ENCODE results near the gene ZSCAN23. TPM values are rescaled to one million over a fixed set of nuclear protein-coding genes. Genes with fewer than 3 reads are reported as not detected.

ZSCAN23 gene
- 14.7 and 17.4 TPM in 2 replicates for polyA plus RNA-seq
- polyA minus RNA-seq, result 30.4 and 32.5 TPM in 2 replicates

DNA sequence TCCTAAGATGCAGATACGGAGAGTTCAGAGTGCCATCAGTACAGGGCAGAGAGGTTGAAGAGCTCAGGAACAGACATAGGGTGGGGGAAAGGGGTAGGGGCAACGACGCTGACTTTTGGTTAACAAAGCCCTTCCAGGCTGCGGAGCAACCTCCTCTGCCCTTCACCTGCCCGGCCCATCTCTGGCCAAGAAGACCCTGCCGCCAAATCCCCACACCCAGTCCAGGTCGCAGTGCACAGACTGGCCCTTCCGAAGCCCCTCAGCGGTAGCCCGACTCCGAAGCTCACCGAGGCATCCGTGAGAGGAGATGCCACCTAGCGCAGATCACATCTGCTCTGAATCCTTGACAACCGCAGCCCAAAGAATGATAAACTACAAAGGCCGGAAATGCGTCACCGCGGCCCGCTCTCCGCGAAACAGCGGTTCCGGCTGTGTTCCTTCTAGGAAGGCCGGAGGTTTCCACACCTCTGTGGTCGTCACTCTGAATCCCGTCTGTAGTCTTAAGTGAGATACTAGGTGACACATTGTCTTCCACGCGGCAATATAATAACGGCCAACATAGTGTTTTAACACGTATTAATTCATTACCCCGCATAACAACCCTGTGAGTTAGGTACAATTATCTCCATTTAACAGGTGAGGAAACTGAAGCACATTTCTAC is at the start of gene ZSCAN23:
Gene ZSCAN23, minus strand, starts transcription at position 380 of the 662 bp plus-strand sequence. CDS start 7,225 bp downstream, outside the sequence.
- H3K79me2 ChIP-seq (replicated peaks; ENCODE audit: insufficient read depth, low read length), result peaks cover 24% of the 10 kb centered on the region
- no peaks in the 10 kb centered on the region for H3K27me3 ChIP-seq (ENCODE audit: insufficient read depth, low read depth, low read length)
- TF ChIP-seq EP300 (conservative IDR thresholded peaks at IDR 0.05; ENCODE audit: poor library complexity, severe bottlenecking) (peak; percentile 84), EZH2 (IDR thresholded peaks at IDR 0.05; ENCODE audit: borderline replicate concordance, insufficient read depth, low read length, poor library complexity, severe bottlenecking) (no peak), TAF1 (IDR thresholded peaks at IDR 0.05; ENCODE audit: low read depth) (peak; percentile 98), MXI1 (conservative IDR thresholded peaks at IDR 0.05; ENCODE audit: poor library complexity, severe bottlenecking) (peak; percentile 74), SMC3 (conservative IDR thresholded peaks at IDR 0.05; ENCODE audit: poor library complexity) (peak; percentile 65), RAD21 (conservative IDR thresholded peaks at IDR 0.05) (peak; percentile 58), POLR2AphosphoS5 (IDR thresholded peaks at IDR 0.05) (peak; percentile 100)
- TF ChIP-seq, protein P1, sequence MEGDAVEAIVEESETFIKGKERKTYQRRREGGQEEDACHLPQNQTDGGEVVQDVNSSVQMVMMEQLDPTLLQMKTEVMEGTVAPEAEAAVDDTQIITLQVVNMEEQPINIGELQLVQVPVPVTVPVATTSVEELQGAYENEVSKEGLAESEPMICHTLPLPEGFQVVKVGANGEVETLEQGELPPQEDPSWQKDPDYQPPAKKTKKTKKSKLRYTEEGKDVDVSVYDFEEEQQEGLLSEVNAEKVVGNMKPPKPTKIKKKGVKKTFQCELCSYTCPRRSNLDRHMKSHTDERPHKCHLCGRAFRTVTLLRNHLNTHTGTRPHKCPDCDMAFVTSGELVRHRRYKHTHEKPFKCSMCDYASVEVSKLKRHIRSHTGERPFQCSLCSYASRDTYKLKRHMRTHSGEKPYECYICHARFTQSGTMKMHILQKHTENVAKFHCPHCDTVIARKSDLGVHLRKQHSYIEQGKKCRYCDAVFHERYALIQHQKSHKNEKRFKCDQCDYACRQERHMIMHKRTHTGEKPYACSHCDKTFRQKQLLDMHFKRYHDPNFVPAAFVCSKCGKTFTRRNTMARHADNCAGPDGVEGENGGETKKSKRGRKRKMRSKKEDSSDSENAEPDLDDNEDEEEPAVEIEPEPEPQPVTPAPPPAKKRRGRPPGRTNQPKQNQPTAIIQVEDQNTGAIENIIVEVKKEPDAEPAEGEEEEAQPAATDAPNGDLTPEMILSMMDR (IDR thresholded peaks at IDR 0.05; ENCODE audit: poor library complexity, severe bottlenecking), result peak; percentile 47
- TF ChIP-seq, protein P2, sequence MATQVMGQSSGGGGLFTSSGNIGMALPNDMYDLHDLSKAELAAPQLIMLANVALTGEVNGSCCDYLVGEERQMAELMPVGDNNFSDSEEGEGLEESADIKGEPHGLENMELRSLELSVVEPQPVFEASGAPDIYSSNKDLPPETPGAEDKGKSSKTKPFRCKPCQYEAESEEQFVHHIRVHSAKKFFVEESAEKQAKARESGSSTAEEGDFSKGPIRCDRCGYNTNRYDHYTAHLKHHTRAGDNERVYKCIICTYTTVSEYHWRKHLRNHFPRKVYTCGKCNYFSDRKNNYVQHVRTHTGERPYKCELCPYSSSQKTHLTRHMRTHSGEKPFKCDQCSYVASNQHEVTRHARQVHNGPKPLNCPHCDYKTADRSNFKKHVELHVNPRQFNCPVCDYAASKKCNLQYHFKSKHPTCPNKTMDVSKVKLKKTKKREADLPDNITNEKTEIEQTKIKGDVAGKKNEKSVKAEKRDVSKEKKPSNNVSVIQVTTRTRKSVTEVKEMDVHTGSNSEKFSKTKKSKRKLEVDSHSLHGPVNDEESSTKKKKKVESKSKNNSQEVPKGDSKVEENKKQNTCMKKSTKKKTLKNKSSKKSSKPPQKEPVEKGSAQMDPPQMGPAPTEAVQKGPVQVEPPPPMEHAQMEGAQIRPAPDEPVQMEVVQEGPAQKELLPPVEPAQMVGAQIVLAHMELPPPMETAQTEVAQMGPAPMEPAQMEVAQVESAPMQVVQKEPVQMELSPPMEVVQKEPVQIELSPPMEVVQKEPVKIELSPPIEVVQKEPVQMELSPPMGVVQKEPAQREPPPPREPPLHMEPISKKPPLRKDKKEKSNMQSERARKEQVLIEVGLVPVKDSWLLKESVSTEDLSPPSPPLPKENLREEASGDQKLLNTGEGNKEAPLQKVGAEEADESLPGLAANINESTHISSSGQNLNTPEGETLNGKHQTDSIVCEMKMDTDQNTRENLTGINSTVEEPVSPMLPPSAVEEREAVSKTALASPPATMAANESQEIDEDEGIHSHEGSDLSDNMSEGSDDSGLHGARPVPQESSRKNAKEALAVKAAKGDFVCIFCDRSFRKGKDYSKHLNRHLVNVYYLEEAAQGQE (IDR thresholded peaks at IDR 0.05; ENCODE audit: borderline replicate concordance), result peak; percentile 97
- H2AFZ ChIP-seq (ENCODE audit: low read depth, low read length), result peak within 1 kb of the TSS; percentile 85
- H3K36me3 ChIP-seq (ENCODE audit: insufficient read depth, low read length), result no peaks in the 10 kb centered on the region
- H3K9me2 ChIP-seq (ENCODE audit: insufficient read depth, low read length), result no peaks in the 10 kb centered on the region
- H3K27ac ChIP-seq (ENCODE audit: low read length), result peak within 1 kb of the TSS; percentile 99
- peak within 1 kb of the TSS; percentile 78 for H3K4me2 ChIP-seq (ENCODE audit: low read length)
- H3K4me3 ChIP-seq (ENCODE audit: low read length), result peak within 1 kb of the TSS; percentile 77
- no peaks in the 10 kb centered on the region for H4K20me1 ChIP-seq (ENCODE audit: insufficient read depth)
- peak within 1 kb of the TSS; percentile 98 for H3K9ac ChIP-seq (ENCODE audit: low read length)
- no peaks in the 10 kb centered on the region for H3K9me3 ChIP-seq (ENCODE audit: low read length)
- no peaks in the 10 kb centered on the region for H3F3A ChIP-seq (ENCODE audit: insufficient read depth, low read length, poor library complexity, severe bottlenecking)

DNA sequence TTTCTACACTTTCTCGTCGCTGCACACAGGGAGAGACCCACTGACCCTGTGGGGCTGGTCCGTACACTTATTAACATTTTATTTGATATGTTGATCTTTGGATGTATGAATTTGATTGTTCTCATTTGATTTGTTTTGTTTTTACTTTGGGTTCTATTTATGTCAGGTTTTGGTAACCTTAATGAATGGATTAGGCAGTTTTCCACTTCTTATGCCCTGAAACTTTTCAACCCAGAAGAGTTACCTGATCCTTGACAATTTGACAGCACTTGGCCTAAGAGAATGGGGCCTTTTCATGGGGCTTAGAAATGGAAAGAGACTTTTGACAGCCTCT is 48.7 kb upstream of the ZSCAN23 start:
- H3K79me2 ChIP-seq (replicated peaks; ENCODE audit: insufficient read depth, low read length), result no peaks in the 10 kb centered on the region
- no peaks in the 10 kb centered on the region for H3K9me2 ChIP-seq (ENCODE audit: insufficient read depth, low read length)
- H3K4me3 ChIP-seq (ENCODE audit: low read length), result no peak overlapping the region
- no peaks in the 10 kb centered on the region for H3K36me3 ChIP-seq (ENCODE audit: insufficient read depth, low read length)
- H3F3A ChIP-seq (ENCODE audit: insufficient read depth, low read length, poor library complexity, severe bottlenecking), result no peaks in the 10 kb centered on the region
- H3K27ac ChIP-seq (ENCODE audit: low read length), result no peak overlapping the region
- H3K4me2 ChIP-seq (ENCODE audit: low read length), result no peak overlapping the region
- no peak overlapping the region for H2AFZ ChIP-seq (ENCODE audit: low read depth, low read length)
- no peaks in the 10 kb centered on the region for H3K9me3 ChIP-seq (ENCODE audit: low read length)
- TF ChIP-seq, protein P2 (IDR thresholded peaks at IDR 0.05; ENCODE audit: borderline replicate concordance), result no peak
- TF ChIP-seq MXI1 (conservative IDR thresholded peaks at IDR 0.05; ENCODE audit: poor library complexity, severe bottlenecking) (no peak), RAD21 (conservative IDR thresholded peaks at IDR 0.05) (no peak), POLR2AphosphoS5 (IDR thresholded peaks at IDR 0.05) (no peak), SMC3 (conservative IDR thresholded peaks at IDR 0.05; ENCODE audit: poor library complexity) (no peak), EZH2 (IDR thresholded peaks at IDR 0.05; ENCODE audit: borderline replicate concordance, insufficient read depth, low read length, poor library complexity, severe bottlenecking) (no peak), TAF1 (IDR thresholded peaks at IDR 0.05; ENCODE audit: low read depth) (no peak), EP300 (conservative IDR thresholded peaks at IDR 0.05; ENCODE audit: poor library complexity, severe bottlenecking) (no peak)
- TF ChIP-seq, protein P1 (IDR thresholded peaks at IDR 0.05; ENCODE audit: poor library complexity, severe bottlenecking), result no peak
- H4K20me1 ChIP-seq (ENCODE audit: insufficient read depth), result no peaks in the 10 kb centered on the region
- H3K9ac ChIP-seq (ENCODE audit: low read length), result no peak overlapping the region
- H3K27me3 ChIP-seq (ENCODE audit: insufficient read depth, low read depth, low read length), result peaks cover 16% of the 10 kb centered on the region

Data from neural cell (in vitro differentiated cells).